OCI-LY7 (cell line): ENCODE data around the gene MYL4.

ENCODE experiments used
- EZH2phosphoT487 ChIP-seq: fragments of 200-600 bp; sonication (generic); IDR thresholded peaks from 2 replicates; pipeline ENCODE4 v1.6.1; 2018; ENCODE audit warnings: low read depth, borderline replicate concordance, mild to moderate bottlenecking, mixed run types, antibody characterized with exemption, low read length, moderate library complexity, mixed read lengths
- TF ChIP-seq, protein P1 (sequence below): fragments of 200-600 bp; sonication (generic); conservative IDR thresholded peaks from 2 replicates; pipeline ENCODE4 v1.5.1; 2014; ENCODE audit warnings: mild to moderate bottlenecking, antibody characterized with exemption, low read length, moderate library complexity, mixed read lengths

- TF ChIP-seq, protein P1, sequence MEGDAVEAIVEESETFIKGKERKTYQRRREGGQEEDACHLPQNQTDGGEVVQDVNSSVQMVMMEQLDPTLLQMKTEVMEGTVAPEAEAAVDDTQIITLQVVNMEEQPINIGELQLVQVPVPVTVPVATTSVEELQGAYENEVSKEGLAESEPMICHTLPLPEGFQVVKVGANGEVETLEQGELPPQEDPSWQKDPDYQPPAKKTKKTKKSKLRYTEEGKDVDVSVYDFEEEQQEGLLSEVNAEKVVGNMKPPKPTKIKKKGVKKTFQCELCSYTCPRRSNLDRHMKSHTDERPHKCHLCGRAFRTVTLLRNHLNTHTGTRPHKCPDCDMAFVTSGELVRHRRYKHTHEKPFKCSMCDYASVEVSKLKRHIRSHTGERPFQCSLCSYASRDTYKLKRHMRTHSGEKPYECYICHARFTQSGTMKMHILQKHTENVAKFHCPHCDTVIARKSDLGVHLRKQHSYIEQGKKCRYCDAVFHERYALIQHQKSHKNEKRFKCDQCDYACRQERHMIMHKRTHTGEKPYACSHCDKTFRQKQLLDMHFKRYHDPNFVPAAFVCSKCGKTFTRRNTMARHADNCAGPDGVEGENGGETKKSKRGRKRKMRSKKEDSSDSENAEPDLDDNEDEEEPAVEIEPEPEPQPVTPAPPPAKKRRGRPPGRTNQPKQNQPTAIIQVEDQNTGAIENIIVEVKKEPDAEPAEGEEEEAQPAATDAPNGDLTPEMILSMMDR: no peak
- no peak for TF ChIP-seq EZH2phosphoT487
Measured at GRCh38 chr17:47176389-47176826, 32.7 kb upstream of the MYL4 start.
